SH-SY5Y (cell line): ENCODE results near the gene CLIC6.

ENCODE experiments used
- GATA2 ChIP-seq: IDR thresholded peaks from 2 replicates; pipeline ENCODE4 v1.6.1; 2011; ENCODE audit warnings: mild to moderate bottlenecking, low read depth, low read length
- GATA3 ChIP-seq: IDR thresholded peaks from 2 replicates; pipeline ENCODE4 v1.6.1; 2011; ENCODE audit warnings: low read depth, mild to moderate bottlenecking, low read length, moderate library complexity

- no peak for TF ChIP-seq GATA2
- TF ChIP-seq GATA3 = no peak
Measured at GRCh38 chr21:34644825-34645224, 24.0 kb upstream of the CLIC6 start.
